Suprapubic skin (tissue), 4 donors: ENCODE results near the gene PPP1R9B.

Experiments used
- EP300 ChIP-seq: sonication (generic); formaldehyde crosslinking; IDR thresholded peaks from one replicate; pipeline ENCODE4 v1.6.1; 2017; ENCODE audit warnings: antibody characterized with exemption
- POLR2A ChIP-seq, 2 donors: fragments of 450-650 bp; IDR thresholded peaks; one replicate each; pipeline ENCODE4 v1.6.1; 2017; ENCODE audit warnings: antibody characterized with exemption in 2 of 2, mild to moderate bottlenecking in 2 of 2, moderate library complexity in 2 of 2
- POLR2AphosphoS5 ChIP-seq, 3 donors: sonication (generic); formaldehyde crosslinking; IDR thresholded peaks; one replicate each; pipeline ENCODE4 v1.6.1; 2017; ENCODE audit warnings: antibody characterized with exemption in 3 of 3
- TF ChIP-seq, protein P1 (sequence below), 2 donors: fragments of 200-600 bp in 1 of 2; fragments of 450-650 bp in 1 of 2; sonication (generic) in 1 of 2; IDR thresholded peaks; one replicate each; pipeline ENCODE4 v1.5.1; 2016 to 2019; ENCODE audit warnings: antibody characterized with exemption in 2 of 2, mild to moderate bottlenecking in 1 of 2, moderate library complexity in 1 of 2

DNA sequence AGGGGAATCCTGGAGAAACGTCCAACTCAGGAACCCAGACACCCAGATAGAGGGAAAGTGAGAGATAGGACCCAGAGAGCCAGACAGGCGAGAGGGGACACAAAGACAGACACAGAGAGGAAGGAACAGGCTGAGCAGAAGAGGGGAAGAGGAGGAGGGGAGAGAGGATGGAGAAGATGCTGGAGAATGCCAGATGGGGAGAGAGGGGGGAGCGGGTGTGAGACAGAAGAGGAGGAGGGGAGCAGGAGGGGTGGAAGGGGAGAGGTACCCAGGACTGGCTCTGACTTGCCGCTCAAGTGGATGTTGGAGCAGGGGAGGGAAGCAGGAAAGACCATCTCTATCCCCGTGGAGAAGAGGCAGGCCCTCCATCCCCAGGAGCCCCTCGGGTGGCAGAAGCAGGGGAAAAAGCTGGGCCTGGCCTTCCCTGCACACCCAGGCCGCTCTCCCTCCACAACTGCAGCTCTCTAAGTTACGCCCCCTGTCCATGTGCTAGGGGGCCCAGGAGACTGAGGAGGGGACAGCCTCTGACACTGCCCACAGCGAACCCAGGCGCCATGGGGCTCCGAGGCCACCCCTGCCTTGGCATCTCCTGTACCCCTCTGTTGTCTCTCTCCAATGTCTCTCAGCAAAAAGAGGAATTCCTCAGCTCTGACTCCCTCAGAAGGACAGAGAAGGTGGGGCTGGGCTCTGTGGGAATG is 4.8 kb downstream of the PPP1R9B start:
- TF ChIP-seq, protein P1, sequence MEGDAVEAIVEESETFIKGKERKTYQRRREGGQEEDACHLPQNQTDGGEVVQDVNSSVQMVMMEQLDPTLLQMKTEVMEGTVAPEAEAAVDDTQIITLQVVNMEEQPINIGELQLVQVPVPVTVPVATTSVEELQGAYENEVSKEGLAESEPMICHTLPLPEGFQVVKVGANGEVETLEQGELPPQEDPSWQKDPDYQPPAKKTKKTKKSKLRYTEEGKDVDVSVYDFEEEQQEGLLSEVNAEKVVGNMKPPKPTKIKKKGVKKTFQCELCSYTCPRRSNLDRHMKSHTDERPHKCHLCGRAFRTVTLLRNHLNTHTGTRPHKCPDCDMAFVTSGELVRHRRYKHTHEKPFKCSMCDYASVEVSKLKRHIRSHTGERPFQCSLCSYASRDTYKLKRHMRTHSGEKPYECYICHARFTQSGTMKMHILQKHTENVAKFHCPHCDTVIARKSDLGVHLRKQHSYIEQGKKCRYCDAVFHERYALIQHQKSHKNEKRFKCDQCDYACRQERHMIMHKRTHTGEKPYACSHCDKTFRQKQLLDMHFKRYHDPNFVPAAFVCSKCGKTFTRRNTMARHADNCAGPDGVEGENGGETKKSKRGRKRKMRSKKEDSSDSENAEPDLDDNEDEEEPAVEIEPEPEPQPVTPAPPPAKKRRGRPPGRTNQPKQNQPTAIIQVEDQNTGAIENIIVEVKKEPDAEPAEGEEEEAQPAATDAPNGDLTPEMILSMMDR (IDR thresholded peaks at IDR 0.05), result no peak
- TF ChIP-seq POLR2A (IDR thresholded peaks at IDR 0.05) (no peak), POLR2AphosphoS5 (IDR thresholded peaks at IDR 0.05) (no peak), EP300 (no peak)
